Spleen (tissue), 11 donors: ENCODE results near the gene PLEKHA7. TPM values are rescaled to one million over a fixed set of nuclear protein-coding genes. Genes with fewer than 3 reads are reported as not detected.

Source experiments
- DNase-seq: peaks from one replicate; pipeline ENCODE4 v3.0.0-alpha.2; 2020
- H3K27ac ChIP-seq, 8 donors: fragments of 200-600 bp; sonication (generic) in 7 of 8; 1 replicate in 4 of 8; 2 replicates in 4 of 8; pipeline versions ENCODE4 v1.5.0 to v1.8.0; 2016 to 2021; ENCODE audit warnings: inconsistent platforms in 4 of 8, mild to moderate bottlenecking in 4 of 8, moderate library complexity in 1 of 8
- H3K27me3 ChIP-seq, 7 donors: fragments of 200-600 bp; sonication (generic) in 6 of 7; replicated peaks in 1 of 7; 1 replicate in 4 of 7; 2 replicates in 3 of 7; pipeline versions ENCODE4 v1.5.0 to v1.8.0; 2016 to 2021; ENCODE audit warnings: inconsistent platforms in 3 of 7, mild to moderate bottlenecking in 1 of 7
- H3K36me3 ChIP-seq, 6 donors: fragments of 200-600 bp; sonication (generic) in 5 of 6; 1 replicate in 4 of 6; 2 replicates in 2 of 6; pipeline versions ENCODE4 v1.5.0 to v1.8.0; 2016 to 2021; ENCODE audit warnings: inconsistent platforms in 2 of 6
- H3K4me1 ChIP-seq, 6 donors: fragments of 200-600 bp; sonication (generic) in 5 of 6; 1 replicate in 3 of 6; 2 replicates in 3 of 6; pipeline versions ENCODE4 v1.5.0 to v1.8.0; 2016 to 2021; ENCODE audit warnings: inconsistent platforms in 3 of 6
- H3K4me3 ChIP-seq, 8 donors: fragments of 200-600 bp; sonication (generic) in 7 of 8; 1 replicate in 4 of 8; 2 replicates in 4 of 8; pipeline versions ENCODE4 v1.5.0 to v1.8.0; 2016 to 2021; ENCODE audit warnings: inconsistent platforms in 4 of 8, mild to moderate bottlenecking in 4 of 8, moderate library complexity in 2 of 8
- H3K9me3 ChIP-seq, 8 donors: fragments of 200-600 bp; sonication (generic) in 7 of 8; 1 replicate in 4 of 8; 2 replicates in 4 of 8; pipeline versions ENCODE4 v1.5.0 to v1.8.0; 2016 to 2021; ENCODE audit warnings: inconsistent platforms in 4 of 8
- CTCF ChIP-seq, 11 experiments: fragments of 200-600 bp in 7 of 11; fragments of 450-650 bp in 4 of 11; sonication (generic) in 4 of 11; IDR thresholded peaks in 8 of 11; conservative IDR thresholded peaks in 3 of 11; 1 replicate in 7 of 11; 2 replicates in 4 of 11; pipeline versions ENCODE4 v1.4.0 to v1.8.0; 2016 to 2021; ENCODE audit warnings: antibody characterized with exemption in 11 of 11, inconsistent platforms in 4 of 11, mild to moderate bottlenecking in 1 of 11
- POLR2A ChIP-seq, 3 donors: fragments of 450-650 bp; IDR thresholded peaks; one replicate each; pipeline ENCODE4 v1.5.1; 2017; ENCODE audit warnings: antibody characterized with exemption in 3 of 3, mild to moderate bottlenecking in 1 of 3
- POLR2AphosphoS5 ChIP-seq, 3 donors: sonication (generic); formaldehyde crosslinking; IDR thresholded peaks; one replicate each; pipeline ENCODE4 v1.5.1; 2017; ENCODE audit warnings: antibody characterized with exemption in 3 of 3
- WGBS, 5 donors: extraction: QIAGEN DNeasy Blood & Tissue Kit in 3 of 5; methylation state at CpG; one replicate each; pipeline versions ENCODE4 v1.1.5 to v1.1.7; 2013 to 2018; 5-methylcytosine and 5-hydroxymethylcytosine counted together
- intact Hi-C: fragments of 100-400 bp; cut with DNase I; formaldehyde crosslinking; loops from one replicate; pipeline ENCODE4 v1.15.0; 2023; ENCODE audit warnings: low total_unique reads
- polyA plus RNA-seq, 3 donors: library from polyadenylated mRNA; stranded (reverse); fragments of 200-250 nt; gene quantifications; one replicate each; pipeline ENCODE4 v1.2.1, GENCODE V29; 2013
- total RNA-seq, 7 donors: library from RNA; depleted of rRNA in 3 of 7; stranded (reverse); fragments of >200 nt in 3 of 7; fragmentation: NEBNext Ultra II Directional in 4 of 7; extraction: Animal tissue kit (Norgen Biotek cat#: 25700) in 4 of 7; gene quantifications; one replicate each; pipeline versions ENCODE4 v1.1.0 to v1.2.1, GENCODE V29; 2016 to 2021
- donor health status: healthy with polysubstance abuse.
- donor health status: DM: no; HTN: no; CAD: no; lungs with moderate emphysema.
- donor health status: DM: no; HTN: no; CAD: no.
- donor health status: Bipolar disorder and iron deficiency.
- donor health status: healthy.
- donor health status: DM: no; HTN: no; CAD: no.
- donor health status: DM: yes; HTN: yes; CAD: no.

PLEKHA7 gene
- total and polyA plus RNA-seq, 10 donors: 1.8 to 12.8 (median 5.8) TPM

GRCh38 chr11:16981651-16982194 is 32.5 kb downstream of the PLEKHA7 start:
- no peaks in the 10 kb centered on the region for H3K36me3 ChIP-seq
- TF ChIP-seq POLR2AphosphoS5 (IDR thresholded peaks at IDR 0.05): no peak

GRCh38 chr11:16979703-16980622 is 34.3 kb downstream of the PLEKHA7 start:
- DNase-seq: peak; percentile 19
- H3K9me3 ChIP-seq: no peaks in the 10 kb centered on the region
- no peak overlapping the region for H3K4me3 ChIP-seq
- TF ChIP-seq CTCF (IDR thresholded peaks at IDR 0.05 in 8 of 11, conservative IDR thresholded peaks at IDR 0.05 in 3 of 11): no peak
- no peak for TF ChIP-seq POLR2A (IDR thresholded peaks at IDR 0.05)
- no peak for TF ChIP-seq POLR2AphosphoS5 (IDR thresholded peaks at IDR 0.05)
- H3K27ac ChIP-seq: no peak overlapping the region
- 82 to 92% (median 86%) methylated on average over 8 of the region's 8 CpGs for WGBS, 5 donors
- intact Hi-C loops: no loop called here
- no peaks in the 10 kb centered on the region for H3K36me3 ChIP-seq
- H3K27me3 ChIP-seq: no peaks in the 10 kb centered on the region
- H3K4me1 ChIP-seq: peaks cover 0 to 14% (median 5%) of the 10 kb centered on the region in 6 donors

More at GRCh38 chr11:16981651-16982194, 32.5 kb downstream of the PLEKHA7 start:
- WGBS, 5 donors: 77 to 89% (median 79%) methylated on average over 9 of the region's 9 CpGs
- Histone ChIP-seq H3K4me3 (no peak overlapping the region), H3K9me3 (no peaks in the 10 kb centered on the region), H3K4me1 (peaks cover 2 to 25% (median 11%) of the 10 kb centered on the region in 6 donors), H3K27ac (peak overlapping the region in 2 of 8 donors; percentile 7 to 37), H3K27me3 (no peaks in the 10 kb centered on the region)
- peak; percentile 61 for DNase-seq
- intact Hi-C loops: no loop called here

- H3K36me3 ChIP-seq: no peaks in the 10 kb centered on the region
- no peak overlapping the region for H3K4me3 ChIP-seq
- H3K27me3 ChIP-seq: no peaks in the 10 kb centered on the region
- 80 to 89% (median 86%) methylated on average over 2 of the region's 2 CpGs for WGBS, 5 donors
- H3K9me3 ChIP-seq: no peaks in the 10 kb centered on the region
- TF ChIP-seq POLR2A (IDR thresholded peaks at IDR 0.05) (no peak), CTCF (IDR thresholded peaks at IDR 0.05 in 8 of 11, conservative IDR thresholded peaks at IDR 0.05 in 3 of 11) (no peak), POLR2AphosphoS5 (IDR thresholded peaks at IDR 0.05) (no peak)
- H3K4me1 ChIP-seq: peaks cover 0 to 14% (median 5%) of the 10 kb centered on the region in 6 donors
- DNase-seq: no peak
- intact Hi-C loops: no loop called here
- no peak overlapping the region for H3K27ac ChIP-seq
Measured at GRCh38 chr11:16977994-16978315, 36.3 kb downstream of the PLEKHA7 start.

- TF ChIP-seq CTCF (IDR thresholded peaks at IDR 0.05 in 8 of 11, conservative IDR thresholded peaks at IDR 0.05 in 3 of 11) (no peak), POLR2A (IDR thresholded peaks at IDR 0.05) (no peak), POLR2AphosphoS5 (IDR thresholded peaks at IDR 0.05) (no peak)
- DNase-seq: no peak
- peaks cover 0 to 12% (median 4%) of the 10 kb centered on the region in 6 donors for H3K4me1 ChIP-seq
- no peak overlapping the region for H3K4me3 ChIP-seq
- no peaks in the 10 kb centered on the region for H3K27me3 ChIP-seq
- intact Hi-C loops: no loop called here
- WGBS, 5 donors: 82 to 90% (median 87%) methylated on average over 7 of the region's 7 CpGs
- H3K36me3 ChIP-seq: no peaks in the 10 kb centered on the region
- no peak overlapping the region for H3K27ac ChIP-seq
- H3K9me3 ChIP-seq: no peaks in the 10 kb centered on the region
Measured at GRCh38 chr11:16977136-16977993, 36.8 kb downstream of the PLEKHA7 start.
